ENCODE data around the gene GP1BA. TPM values are rescaled to one million over a fixed set of nuclear protein-coding genes. Genes with fewer than 3 reads are reported as not detected.

Gene GP1BA
- total RNA-seq, 4 donors from 2014 or later = not detected

- no peak overlapping the region for H3K4me3 ChIP-seq (ENCODE audit: low read depth, poor library complexity, severe bottlenecking)
- TF ChIP-seq POLR2A (IDR thresholded peaks at IDR 0.05) (no peak), CTCF (IDR thresholded peaks at IDR 0.05) (no peak)
- 23% methylated on average over 16 of the region's 16 CpGs for WGBS, 2 donors
- intact Hi-C loops (cut with DNase I; ENCODE audit: low total_unique reads) = no loop called here
- no peak for DNase-seq (ENCODE audit: low spot score in 2 of 2)
Observed at GRCh38 chr17:4946312-4946976, 14.4 kb downstream of the GP1BA start.

GRCh38 chr17:4947010-4947410, 14.9 kb downstream of the GP1BA start:
- TF ChIP-seq CTCF (IDR thresholded peaks at IDR 0.05) (no peak), POLR2A (IDR thresholded peaks at IDR 0.05) (no peak)
- 0 to 1% methylated on average over 7 of the region's 7 CpGs for WGBS, 2 donors
- DNase-seq (ENCODE audit: low spot score in 2 of 2) = no peak
- H3K4me3 ChIP-seq (ENCODE audit: low read depth, poor library complexity, severe bottlenecking) = peak overlapping the region; percentile 99
- intact Hi-C loops (cut with DNase I; ENCODE audit: low total_unique reads) = no loop called here

GRCh38 chr17:4947411-4948165, 15.5 kb downstream of the GP1BA start:
- WGBS, 2 donors = 0% methylated on average over 27 to 37 of the region's 56 CpGs
- DNase-seq (ENCODE audit: low spot score in 2 of 2) = peak; percentile 35 to 93
- intact Hi-C loops (cut with DNase I; ENCODE audit: low total_unique reads) = no loop called here
- TF ChIP-seq POLR2A (IDR thresholded peaks at IDR 0.05) (no peak), CTCF (IDR thresholded peaks at IDR 0.05) (no peak)
- H3K4me3 ChIP-seq (ENCODE audit: low read depth, poor library complexity, severe bottlenecking) = peak overlapping the region; percentile 99

GRCh38 chr17:4948166-4948930, 16.3 kb downstream of the GP1BA start, which contains the start of gene PFN1:
TSS of gene PFN1 (minus strand) at chr17:4948530. CDS start at chr17:4948394, 136 bp downstream.
- TF ChIP-seq POLR2A (IDR thresholded peaks at IDR 0.05) = peak in 1 of 2 donors; percentile 54
- TF ChIP-seq CTCF (IDR thresholded peaks at IDR 0.05) = no peak
- peak within 1 kb of the TSS; percentile 99 for H3K4me3 ChIP-seq (ENCODE audit: low read depth, poor library complexity, severe bottlenecking)
- intact Hi-C loops (cut with DNase I; ENCODE audit: low total_unique reads) = no loop called here
- 0% methylated on average over 11 to 48 of the region's 59 CpGs for WGBS, 2 donors
- DNase-seq (ENCODE audit: low spot score in 2 of 2) = peak; percentile 92 to 97

GRCh38 chr17:4948931-4949320, 16.8 kb downstream of the GP1BA start:
- peak overlapping the region; percentile 44 for H3K4me3 ChIP-seq (ENCODE audit: low read depth, poor library complexity, severe bottlenecking)
- WGBS, 2 donors = 0% methylated on average over 21 to 40 of the region's 40 CpGs
- TF ChIP-seq CTCF (IDR thresholded peaks at IDR 0.05) (no peak), POLR2A (IDR thresholded peaks at IDR 0.05) (no peak)
- intact Hi-C loops (cut with DNase I; ENCODE audit: low total_unique reads) = no loop called here
- DNase-seq (ENCODE audit: low spot score in 2 of 2) = peak; percentile 70 to 96
